AG04450 (cell line): ENCODE data around the gene QRICH2. TPM values are rescaled to one million over a fixed set of nuclear protein-coding genes. Genes with fewer than 3 reads are reported as not detected.

Experiments used
- CTCF ChIA-PET: fragments of 300-600, 350-600 bp; formaldehyde crosslinking; extraction: SDS; loops from one replicate; lab custom pipeline; 2022; ENCODE audit warnings: antibody characterized with exemption, inconsistent platforms; lab: Charles Lee
- POLR2A ChIA-PET: fragments of 350-600 bp; formaldehyde crosslinking; extraction: SDS; loops from one replicate; lab custom pipeline; 2021; ENCODE audit warnings: antibody characterized with exemption, inconsistent platforms; lab: Yijun Ruan, JAX
- DNase-seq: peaks from one replicate; pipeline ENCODE4 v3.0.0-alpha.2; 2011; ENCODE audit warnings: low read depth, low spot score
- H3K27ac ChIP-seq: one replicate; pipeline ENCODE4 v1.5.1; 2012; ENCODE audit warnings: low read depth, low read length, control low read depth
- H3K27me3 ChIP-seq: one replicate; pipeline ENCODE4 v1.6.0; 2012; ENCODE audit warnings: low read length; ENCODE audit not compliant: control insufficient read depth, insufficient read depth
- H3K4me3 ChIP-seq: 2 replicates; pipeline ENCODE4 v1.5.1; 2011; ENCODE audit warnings: mild to moderate bottlenecking, low read depth, low read length, control low read depth
- H3K9me3 ChIP-seq: 2 replicates; pipeline ENCODE4 v1.5.1; 2012; ENCODE audit warnings: low read length; ENCODE audit not compliant: control insufficient read depth, insufficient read depth
- polyA plus RNA-seq: library from polyadenylated mRNA; depleted of rRNA; stranded (reverse); fragments of >200 nt; gene quantifications from 2 replicates; pipeline ENCODE4 v1.2.3, GENCODE V29; 2011
- TF ChIP-seq, protein P1 (sequence below): IDR thresholded peaks from 2 replicates; pipeline ENCODE4 v1.5.1; 2011; ENCODE audit warnings: low read depth, low read length, control low read depth, inconsistent platforms

Gene QRICH2
- polyA plus RNA-seq, 1 experiment = 1.2 TPM

DNA sequence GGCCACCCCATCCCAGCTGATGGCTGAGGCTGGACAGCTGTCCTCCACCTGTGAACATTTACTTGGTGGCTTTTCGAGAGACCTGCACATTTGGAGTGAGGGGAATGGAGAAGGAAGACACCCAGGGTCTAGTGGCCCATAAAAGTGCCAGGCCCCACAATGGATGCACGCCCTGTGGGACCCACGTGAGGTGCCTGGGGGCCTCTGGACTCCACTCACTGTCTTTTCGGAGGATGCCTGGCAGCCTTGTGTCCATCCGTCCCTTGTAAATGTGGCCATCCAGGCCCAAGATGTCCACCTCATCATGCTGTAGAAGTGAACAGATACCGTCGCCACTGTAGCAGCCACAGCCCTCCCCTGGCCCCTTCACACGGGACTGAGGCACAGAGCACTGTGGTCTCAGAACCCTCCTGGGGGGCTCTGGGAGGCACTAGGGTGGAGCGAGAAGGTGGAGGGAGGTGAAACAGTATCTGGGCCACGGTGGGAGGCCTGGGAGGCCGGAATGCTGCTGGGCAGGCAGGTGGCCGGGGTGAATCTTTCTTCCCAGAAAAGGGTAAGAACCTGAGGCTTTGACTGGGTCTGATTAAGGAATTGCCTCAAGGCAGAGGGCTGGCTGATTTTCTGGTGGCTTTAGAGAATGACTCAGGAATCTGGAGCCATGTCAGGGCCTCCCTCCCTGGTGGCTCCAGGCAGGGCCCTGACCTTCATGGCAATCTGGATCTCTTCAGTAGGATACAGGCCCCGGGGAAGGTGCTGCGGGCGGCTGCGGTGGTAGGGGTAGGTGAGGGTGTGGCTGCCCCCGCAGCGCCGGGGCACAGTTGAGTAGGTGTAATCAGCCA is 31.4 kb downstream of the QRICH2 start:
- POLR2A ChIA-PET = no interaction called here

DNA sequence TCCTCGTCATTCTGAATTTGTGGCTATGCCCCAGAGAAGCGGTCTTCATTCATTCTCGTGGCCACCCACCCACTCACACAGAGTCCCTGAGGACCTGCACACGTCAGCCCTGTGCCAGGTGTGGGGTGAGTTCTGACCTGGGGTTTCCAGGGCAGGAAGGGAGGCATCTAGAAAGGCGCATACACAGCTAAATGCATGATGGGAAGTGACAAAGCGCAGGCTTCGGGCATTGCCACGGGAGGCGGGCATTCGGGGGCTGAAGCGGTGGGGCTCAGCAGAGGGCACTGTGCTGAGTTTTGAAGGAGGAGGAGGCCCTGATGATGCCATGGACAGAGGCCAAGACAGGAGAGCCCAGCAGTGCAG is 32.0 kb downstream of the QRICH2 start:
- H3K27ac ChIP-seq = no peak overlapping the region
- CTCF ChIA-PET = no interaction called here
- H3K4me3 ChIP-seq = no peak overlapping the region
- POLR2A ChIA-PET = no interaction called here
- H3K9me3 ChIP-seq = no peaks in the 10 kb centered on the region; the same call in 1 of the 2 replicates
- TF ChIP-seq, protein P1, sequence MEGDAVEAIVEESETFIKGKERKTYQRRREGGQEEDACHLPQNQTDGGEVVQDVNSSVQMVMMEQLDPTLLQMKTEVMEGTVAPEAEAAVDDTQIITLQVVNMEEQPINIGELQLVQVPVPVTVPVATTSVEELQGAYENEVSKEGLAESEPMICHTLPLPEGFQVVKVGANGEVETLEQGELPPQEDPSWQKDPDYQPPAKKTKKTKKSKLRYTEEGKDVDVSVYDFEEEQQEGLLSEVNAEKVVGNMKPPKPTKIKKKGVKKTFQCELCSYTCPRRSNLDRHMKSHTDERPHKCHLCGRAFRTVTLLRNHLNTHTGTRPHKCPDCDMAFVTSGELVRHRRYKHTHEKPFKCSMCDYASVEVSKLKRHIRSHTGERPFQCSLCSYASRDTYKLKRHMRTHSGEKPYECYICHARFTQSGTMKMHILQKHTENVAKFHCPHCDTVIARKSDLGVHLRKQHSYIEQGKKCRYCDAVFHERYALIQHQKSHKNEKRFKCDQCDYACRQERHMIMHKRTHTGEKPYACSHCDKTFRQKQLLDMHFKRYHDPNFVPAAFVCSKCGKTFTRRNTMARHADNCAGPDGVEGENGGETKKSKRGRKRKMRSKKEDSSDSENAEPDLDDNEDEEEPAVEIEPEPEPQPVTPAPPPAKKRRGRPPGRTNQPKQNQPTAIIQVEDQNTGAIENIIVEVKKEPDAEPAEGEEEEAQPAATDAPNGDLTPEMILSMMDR = no peak
- no peaks in the 10 kb centered on the region for H3K27me3 ChIP-seq
- no peak for DNase-seq

More for the DNA sequence above, 31.4 kb downstream of the QRICH2 start:
- H3K4me3 ChIP-seq = no peak overlapping the region
- no peaks in the 10 kb centered on the region for H3K27me3 ChIP-seq
- DNase-seq = no peak
- CTCF ChIA-PET = no interaction called here
- TF ChIP-seq, protein P1 = no peak
- no peaks in the 10 kb centered on the region; the same call in 1 of the 2 replicates for H3K9me3 ChIP-seq
- no peak overlapping the region for H3K27ac ChIP-seq

DNA sequence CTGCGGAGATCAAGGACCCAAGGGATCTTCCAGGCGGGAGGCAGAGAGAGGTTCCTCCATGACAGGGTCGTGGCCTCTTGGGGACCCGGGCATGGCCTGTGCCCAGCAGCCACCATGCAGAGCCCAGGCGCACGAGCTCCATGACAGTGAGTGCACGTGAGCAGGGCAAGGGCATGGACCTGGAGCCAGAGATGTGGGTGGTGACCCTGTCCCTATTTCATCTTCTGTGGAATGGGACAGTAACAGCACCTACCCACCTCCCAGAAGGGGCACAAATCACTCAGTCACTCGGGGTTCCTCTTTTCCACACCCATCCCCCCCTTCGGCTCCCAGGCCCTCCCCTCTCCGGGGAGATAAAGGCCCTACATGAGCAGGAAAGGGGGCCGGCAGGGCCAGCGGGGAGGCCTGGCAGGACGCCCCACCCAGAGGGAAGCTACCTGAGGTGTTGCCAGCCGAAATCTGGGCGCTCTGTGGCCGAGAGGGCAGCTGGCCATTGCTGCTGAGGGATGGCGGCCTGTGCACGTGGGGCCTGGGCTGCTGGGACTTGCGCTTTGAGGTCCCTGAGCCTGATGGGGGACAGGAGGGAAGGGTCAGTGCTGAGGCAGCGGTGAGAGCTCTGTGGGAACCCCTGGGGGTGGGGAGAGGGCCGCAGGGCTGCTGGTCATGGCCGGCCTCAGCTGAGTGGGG is 32.6 kb downstream of the QRICH2 start:
- no peak overlapping the region for H3K27ac ChIP-seq
- no peaks in the 10 kb centered on the region for H3K27me3 ChIP-seq
- no peaks in the 10 kb centered on the region; the same call in 1 of the 2 replicates for H3K9me3 ChIP-seq
- DNase-seq = no peak
- ChIA-PET POLR2A (no interaction called here), CTCF (interaction anchor here (1.3 to 1.6 kb wide), 2 partner anchors 155 to 261 kb away, joined by 5 to 6 read pairs; no protein-coding TSS in a partner anchor)
- no peak overlapping the region for H3K4me3 ChIP-seq
- TF ChIP-seq, protein P1 = no peak

DNA sequence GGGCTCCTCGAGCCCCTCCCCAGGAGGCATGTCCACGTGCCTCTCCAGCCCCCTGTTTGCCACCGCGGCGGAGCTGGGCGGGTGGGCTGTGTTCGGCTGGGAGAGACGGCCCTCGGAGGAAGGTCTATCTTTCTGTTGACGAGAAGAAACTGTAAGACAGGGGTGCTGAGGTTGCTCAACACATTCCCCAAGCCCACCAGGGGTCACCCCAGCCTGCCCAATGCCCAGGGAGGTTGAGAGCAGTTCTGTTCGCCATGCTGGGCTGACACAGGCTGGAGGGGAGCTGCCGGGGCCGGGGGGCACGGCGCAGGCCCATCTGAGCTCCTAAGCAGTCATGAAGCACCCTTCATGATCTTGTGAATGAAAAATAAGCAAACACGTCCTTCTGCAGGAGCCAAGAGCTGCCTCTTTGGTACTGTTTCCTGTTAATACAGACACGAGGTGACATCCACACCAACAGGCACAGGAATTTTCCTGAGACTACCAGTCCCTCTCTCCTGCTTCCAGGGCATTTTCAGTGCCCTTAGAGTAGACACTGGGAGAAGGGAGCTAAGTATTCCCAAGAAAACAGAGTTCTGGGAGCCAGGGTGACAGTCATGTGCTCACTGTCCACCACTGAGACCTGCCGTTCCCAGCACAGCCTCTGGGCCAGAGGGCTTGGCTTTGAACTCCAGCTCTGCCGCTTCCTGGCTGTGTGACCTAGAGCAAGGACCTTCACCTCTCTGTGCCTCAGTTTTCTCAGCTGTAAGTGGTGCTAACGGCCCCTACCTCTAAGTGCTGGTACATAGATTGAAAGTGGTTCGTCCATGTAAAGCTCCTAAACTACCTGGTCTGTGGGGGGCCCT is 33.7 kb downstream of the QRICH2 start:
- no peak for DNase-seq
- peak overlapping the region; percentile 11 for H3K27ac ChIP-seq
- TF ChIP-seq, protein P1 = no peak
- no peaks in the 10 kb centered on the region for H3K27me3 ChIP-seq
- CTCF ChIA-PET = interaction anchor here (0.6 to 1.6 kb wide), 5 partner anchors 149 to 260 kb away, joined by 3 to 6 read pairs (median 4); no protein-coding TSS in a partner anchor
- H3K9me3 ChIP-seq = no peaks in the 10 kb centered on the region; the same call in 1 of the 2 replicates
- no peak overlapping the region for H3K4me3 ChIP-seq
- POLR2A ChIA-PET = no interaction called here
